Activated naive CD8-positive, alpha-beta T cell (primary cell): ENCODE data around the gene TMEM59L.

Experiments
- H3K27ac Mint-ChIP-seq: one replicate; pipeline ENCODE4 v1.8.0; 2021; ENCODE audit warnings: mixed read lengths
- H3K27me3 Mint-ChIP-seq: one replicate; pipeline ENCODE4 v1.8.0; 2021; ENCODE audit warnings: mixed read lengths
- H3K36me3 Mint-ChIP-seq: one replicate; pipeline ENCODE4 v1.8.0; 2021; ENCODE audit warnings: mixed read lengths
- H3K4me1 Mint-ChIP-seq: one replicate; pipeline ENCODE4 v1.8.0; 2021; ENCODE audit warnings: low read depth, mixed read lengths
- H3K4me3 Mint-ChIP-seq: one replicate; pipeline ENCODE4 v1.8.0; 2021; ENCODE audit warnings: mild to moderate bottlenecking, mixed read lengths
- H3K9me3 Mint-ChIP-seq: one replicate; pipeline ENCODE4 v1.8.0; 2021; ENCODE audit warnings: low read depth, mixed read lengths

The TMEM59L gene

GRCh38 chr19:18650468-18651041 is 37.9 kb downstream of the TMEM59L start:
- Mint-ChIP-seq H3K27me3 (no peaks in the 10 kb centered on the region), H3K9me3 (no peaks in the 10 kb centered on the region), H3K4me3 (no peak overlapping the region), H3K4me1 (peaks cover 10% of the 10 kb centered on the region), H3K27ac (no peak overlapping the region), H3K36me3 (peaks cover 2% of the 10 kb centered on the region)

DNA sequence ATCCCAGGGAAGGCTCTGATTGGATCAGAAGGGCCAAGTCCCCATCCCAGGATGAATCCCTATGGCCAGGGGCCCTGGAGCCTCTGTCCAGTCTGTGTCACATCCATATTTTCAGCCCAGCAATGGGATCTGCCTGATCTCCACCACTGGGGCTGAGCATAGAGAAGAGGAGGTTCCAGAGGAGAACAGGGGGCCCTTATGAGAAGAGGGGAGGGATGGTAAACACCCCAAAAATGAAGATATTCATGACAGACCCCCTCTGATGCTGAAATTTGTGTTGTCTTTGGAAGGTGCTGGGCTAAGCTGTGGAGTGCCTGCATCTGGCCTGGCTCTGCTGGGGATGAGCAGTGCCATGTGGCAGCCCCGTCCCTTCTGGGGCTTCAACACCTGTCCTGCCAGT is 38.6 kb downstream of the TMEM59L start:
- Mint-ChIP-seq H3K4me3 (no peak overlapping the region), H3K4me1 (peaks cover 10% of the 10 kb centered on the region), H3K27ac (no peak overlapping the region), H3K27me3 (no peaks in the 10 kb centered on the region), H3K36me3 (peaks cover 2% of the 10 kb centered on the region), H3K9me3 (no peaks in the 10 kb centered on the region)

- peaks cover 2% of the 10 kb centered on the region for H3K36me3 Mint-ChIP-seq
These were observed 39.1 kb downstream of the TMEM59L start for GRCh38 chr19:18651733-18652132.

GRCh38 chr19:18653853-18654252 is 41.2 kb downstream of the TMEM59L start:
- H3K36me3 Mint-ChIP-seq, result peaks cover 2% of the 10 kb centered on the region
- H3K27me3 Mint-ChIP-seq, result no peaks in the 10 kb centered on the region
- no peak overlapping the region for H3K27ac Mint-ChIP-seq

More at GRCh38 chr19:18651733-18652132, 39.1 kb downstream of the TMEM59L start:
- Mint-ChIP-seq H3K4me1 (peaks cover 10% of the 10 kb centered on the region), H3K9me3 (no peaks in the 10 kb centered on the region), H3K27me3 (no peaks in the 10 kb centered on the region), H3K4me3 (no peak overlapping the region), H3K27ac (no peak overlapping the region)

DNA sequence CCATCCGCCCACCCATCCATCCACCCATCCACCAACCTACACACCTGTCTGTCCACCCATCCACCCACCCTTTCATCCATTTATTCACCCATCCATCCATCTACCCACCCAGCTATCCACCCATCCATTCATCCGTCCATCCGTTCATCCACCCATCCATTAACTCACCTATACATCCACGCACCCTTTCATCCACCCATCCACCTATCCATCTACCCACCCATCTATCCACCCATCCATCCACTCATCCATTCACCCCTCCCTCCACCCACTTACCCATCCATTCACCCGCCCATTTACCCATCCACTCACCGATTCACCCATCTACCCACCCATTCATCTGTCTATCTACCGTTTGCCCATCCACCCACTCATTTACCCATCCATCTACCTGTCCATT is 41.8 kb downstream of the TMEM59L start:
- H3K4me1 Mint-ChIP-seq, result peaks cover 11% of the 10 kb centered on the region
- H3K4me3 Mint-ChIP-seq, result no peak overlapping the region
- no peaks in the 10 kb centered on the region for H3K36me3 Mint-ChIP-seq
- no peaks in the 10 kb centered on the region for H3K9me3 Mint-ChIP-seq
- no peak overlapping the region for H3K27ac Mint-ChIP-seq
- no peaks in the 10 kb centered on the region for H3K27me3 Mint-ChIP-seq

More at GRCh38 chr19:18653853-18654252, 41.2 kb downstream of the TMEM59L start:
- Mint-ChIP-seq H3K4me1 (peaks cover 14% of the 10 kb centered on the region), H3K9me3 (no peaks in the 10 kb centered on the region), H3K4me3 (no peak overlapping the region)

GRCh38 chr19:18655173-18655844 is 42.6 kb downstream of the TMEM59L start:
- no peaks in the 10 kb centered on the region for H3K36me3 Mint-ChIP-seq
- H3K4me3 Mint-ChIP-seq, result no peak overlapping the region
- H3K27me3 Mint-ChIP-seq, result no peaks in the 10 kb centered on the region
- no peak overlapping the region for H3K27ac Mint-ChIP-seq
- no peaks in the 10 kb centered on the region for H3K9me3 Mint-ChIP-seq
- H3K4me1 Mint-ChIP-seq, result peaks cover 9% of the 10 kb centered on the region

- no peaks in the 10 kb centered on the region for H3K9me3 Mint-ChIP-seq
- no peaks in the 10 kb centered on the region for H3K27me3 Mint-ChIP-seq
- peaks cover 11% of the 10 kb centered on the region for H3K4me1 Mint-ChIP-seq
- no peak overlapping the region for H3K27ac Mint-ChIP-seq
- peaks cover 2% of the 10 kb centered on the region for H3K36me3 Mint-ChIP-seq
- no peak overlapping the region for H3K4me3 Mint-ChIP-seq
These were observed 43.8 kb downstream of the TMEM59L start for GRCh38 chr19:18656337-18657086.

GRCh38 chr19:18657590-18658365 is 45.1 kb downstream of the TMEM59L start:
- H3K9me3 Mint-ChIP-seq, result no peaks in the 10 kb centered on the region
- peaks cover 11% of the 10 kb centered on the region for H3K4me1 Mint-ChIP-seq

DNA sequence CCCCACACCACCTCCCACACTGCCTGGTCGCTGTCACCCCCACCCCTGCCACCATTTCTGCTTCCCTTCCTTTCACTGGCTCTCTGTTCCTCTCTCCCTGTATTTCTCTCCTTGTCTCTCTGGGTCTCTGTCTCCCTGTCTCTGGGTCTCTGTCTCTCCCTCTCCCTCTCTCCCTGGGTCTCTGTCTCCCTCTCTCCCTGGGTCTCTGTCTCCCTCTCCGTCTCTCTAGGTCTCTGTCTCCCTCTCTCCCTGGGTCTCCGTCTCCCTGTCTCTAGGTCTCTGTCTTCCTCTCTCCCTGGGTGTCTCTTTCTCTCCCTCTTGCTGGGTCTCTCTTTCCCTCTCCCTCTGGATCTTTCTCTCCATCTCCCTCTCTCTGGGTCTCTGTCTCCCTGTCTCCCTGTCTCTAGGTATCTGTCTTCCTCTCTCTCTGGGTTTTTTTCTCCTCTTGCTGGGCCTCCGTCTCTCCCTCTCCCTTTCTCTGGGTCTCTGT is 45.7 kb downstream of the TMEM59L start:
- Mint-ChIP-seq H3K4me3 (no peak overlapping the region), H3K27ac (no peak overlapping the region), H3K9me3 (no peaks in the 10 kb centered on the region), H3K4me1 (peaks cover 14% of the 10 kb centered on the region), H3K27me3 (no peaks in the 10 kb centered on the region), H3K36me3 (peaks cover 2% of the 10 kb centered on the region)

More at GRCh38 chr19:18657590-18658365, 45.1 kb downstream of the TMEM59L start:
- no peak overlapping the region for H3K4me3 Mint-ChIP-seq
- H3K36me3 Mint-ChIP-seq, result peaks cover 2% of the 10 kb centered on the region
- H3K27me3 Mint-ChIP-seq, result no peaks in the 10 kb centered on the region
- no peak overlapping the region for H3K27ac Mint-ChIP-seq

DNA sequence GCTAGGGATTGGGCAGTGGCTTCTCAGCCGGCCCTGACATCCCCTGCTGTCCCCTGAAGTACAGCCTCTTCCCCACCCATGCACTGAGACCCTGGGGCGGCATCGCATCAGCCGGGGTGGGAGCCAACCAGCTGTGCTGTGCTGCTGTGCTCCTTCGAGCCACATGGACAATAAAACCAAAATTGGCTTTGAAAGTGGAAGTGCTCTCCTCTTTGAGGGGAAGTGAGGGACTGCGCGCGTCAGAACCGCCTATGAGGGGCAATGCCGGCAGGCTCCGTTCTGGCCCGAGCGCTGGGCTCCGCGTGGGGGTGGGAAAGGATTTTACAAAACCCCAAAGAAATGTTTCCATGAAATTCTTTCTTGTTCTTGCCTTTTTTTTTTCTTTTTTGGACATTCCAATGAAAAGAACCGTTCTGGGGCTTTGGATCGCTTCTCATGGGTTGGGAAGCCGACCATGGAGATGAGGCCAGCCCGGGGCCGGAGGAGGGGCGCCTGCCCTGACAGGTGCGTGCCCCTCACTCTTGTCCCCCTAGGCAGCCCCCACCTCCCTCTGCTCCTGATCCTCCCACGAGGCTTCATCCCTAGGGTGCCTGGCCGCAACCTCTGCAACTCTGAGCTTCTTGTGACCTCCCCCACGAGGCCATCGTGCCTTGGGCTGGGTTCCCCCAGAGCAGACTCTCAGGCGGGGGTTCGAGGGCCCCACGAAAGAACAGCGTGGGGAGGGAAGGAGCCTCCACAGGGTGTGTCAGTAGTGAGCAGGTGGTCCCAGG is 46.8 kb downstream of the TMEM59L start:
- H3K4me1 Mint-ChIP-seq, result peaks cover 21% of the 10 kb centered on the region
- H3K36me3 Mint-ChIP-seq, result peaks cover 2% of the 10 kb centered on the region
- H3K4me3 Mint-ChIP-seq, result no peak overlapping the region
- H3K27me3 Mint-ChIP-seq, result no peaks in the 10 kb centered on the region
- H3K27ac Mint-ChIP-seq, result no peak overlapping the region
- no peaks in the 10 kb centered on the region for H3K9me3 Mint-ChIP-seq

DNA sequence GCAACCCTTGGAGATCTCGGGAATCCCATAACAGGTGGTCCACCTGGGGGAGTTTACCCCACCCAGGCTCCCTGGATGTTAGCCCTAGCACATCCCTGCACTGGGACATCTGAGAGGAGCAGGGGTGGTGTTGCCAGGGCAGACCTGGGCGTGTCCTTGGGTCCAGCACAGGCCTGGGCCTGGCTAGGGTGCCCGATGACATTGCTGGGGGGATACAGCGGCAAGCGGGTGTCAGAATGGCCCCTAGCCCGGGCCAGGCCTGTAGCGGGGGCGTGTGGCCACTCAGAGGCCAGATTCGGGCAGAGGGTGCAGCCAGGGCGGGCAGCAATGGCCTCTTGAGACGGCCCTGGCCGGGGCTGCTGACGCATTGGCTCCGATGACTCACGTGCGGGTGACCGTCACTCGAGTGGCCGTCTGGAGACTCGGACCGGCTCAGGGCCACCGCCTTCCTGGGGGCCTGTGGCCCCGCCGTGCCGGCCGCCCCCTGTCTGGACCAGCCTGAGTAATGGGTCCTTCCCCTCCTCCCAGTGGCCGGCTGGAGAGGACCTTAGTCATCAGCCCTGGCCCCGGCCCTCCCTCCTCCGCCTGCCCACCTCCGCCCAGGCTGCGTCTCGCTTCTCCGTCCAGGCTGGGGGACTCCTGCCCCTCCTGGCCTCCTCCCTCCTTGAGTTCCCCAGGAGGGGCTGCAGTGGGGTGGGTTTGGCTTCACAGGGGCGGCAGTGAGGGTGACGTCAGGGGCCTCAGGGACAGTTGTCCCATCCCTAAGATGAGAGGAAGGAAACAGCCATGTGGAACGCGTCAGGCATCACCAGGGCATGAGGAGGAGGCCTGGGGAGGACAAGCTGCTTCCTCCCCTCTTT is 47.6 kb downstream of the TMEM59L start:
- Mint-ChIP-seq H3K4me3 (no peak overlapping the region), H3K27me3 (no peaks in the 10 kb centered on the region), H3K27ac (no peak overlapping the region), H3K36me3 (peaks cover 2% of the 10 kb centered on the region), H3K9me3 (no peaks in the 10 kb centered on the region), H3K4me1 (peaks cover 21% of the 10 kb centered on the region)

GRCh38 chr19:18660939-18661670 is 48.4 kb downstream of the TMEM59L start:
- Mint-ChIP-seq H3K4me1 (peaks cover 21% of the 10 kb centered on the region), H3K27me3 (no peaks in the 10 kb centered on the region), H3K27ac (peak overlapping the region; percentile 64), H3K4me3 (no peak overlapping the region), H3K9me3 (no peaks in the 10 kb centered on the region), H3K36me3 (peaks cover 2% of the 10 kb centered on the region)
